ENCODE measurements around the gene AGPAT3.

DNA sequence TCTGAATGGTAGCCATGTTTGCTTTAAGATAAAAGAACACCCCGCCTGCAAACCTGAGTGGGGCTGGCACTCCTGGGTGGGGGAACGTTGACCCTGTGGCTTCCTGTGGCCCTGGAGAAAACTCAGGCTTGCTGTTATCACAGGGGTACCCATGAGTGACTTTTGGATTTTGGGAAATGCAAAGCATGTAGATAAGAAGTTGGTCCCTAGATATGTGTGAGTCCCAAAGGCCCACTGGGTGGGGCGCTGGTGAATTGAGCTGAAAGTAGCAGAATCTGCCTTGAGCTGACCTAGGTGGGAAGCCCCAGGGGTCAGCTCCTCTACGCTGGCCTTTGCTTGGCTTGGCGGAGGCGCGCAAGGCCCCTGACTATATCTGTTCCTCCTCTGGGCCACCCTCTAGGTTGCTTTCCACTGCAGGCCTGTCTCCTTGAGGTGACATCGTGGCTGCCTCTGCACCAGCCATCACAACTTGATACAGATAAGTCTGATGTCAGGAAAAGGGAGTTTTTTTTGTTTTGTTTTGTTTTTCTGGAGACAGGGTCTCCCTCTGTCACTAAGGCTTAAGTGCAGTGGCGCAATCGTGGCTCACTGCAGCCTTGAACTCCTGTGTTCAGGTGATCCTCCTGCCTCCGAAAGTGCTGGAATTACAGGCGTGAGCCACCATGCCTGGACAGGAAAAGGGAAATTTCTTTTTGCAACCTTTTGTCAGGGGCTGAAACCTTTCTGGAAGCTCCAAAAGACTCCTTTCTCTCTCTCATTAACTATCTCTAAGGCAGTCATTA is 72.2 kb downstream of the AGPAT3 start:
- no peak for TF ChIP-seq CTCF (IDR thresholded peaks at IDR 0.05)
- TF ChIP-seq POLR2AphosphoS5 (IDR thresholded peaks at IDR 0.05), result no peak
